IMR-90 (cell line): ENCODE measurements around the gene CELA3B.

Experiments
- CTCF ChIP-seq: conservative IDR thresholded peaks from 2 replicates; pipeline ENCODE4 v1.5.1; 2012; ENCODE audit warnings: mild to moderate bottlenecking, low read depth, low read length, improper control_type of control experiment
- POLR2A ChIP-seq: IDR thresholded peaks from 2 replicates; pipeline ENCODE4 v1.6.1; 2012; ENCODE audit warnings: mild to moderate bottlenecking, low read depth, low read length
- SMC3 ChIP-seq: fragments of 150-350 bp; IDR thresholded peaks from 2 replicates; pipeline ENCODE4 v1.6.1; 2016; ENCODE audit warnings: low read depth, mild to moderate bottlenecking, antibody characterized with exemption, low read length, moderate library complexity

GRCh38 chr1:21930080-21930571 lies 46.7 kb upstream of the CELA3B start:
- TF ChIP-seq SMC3 (no peak), CTCF (no peak), POLR2A (no peak)
